Trophoblast cell (in vitro differentiated cells and primary cell): ENCODE data around the gene CARD10.

ENCODE experiments used
- DNase-seq, 2 donors: peaks; one replicate each; pipeline ENCODE4 v3.0.0-alpha.2; 2016
- H2AFZ ChIP-seq: 2 replicates; pipeline ENCODE4 v1.6.1; 2013; ENCODE audit warnings: low read length, moderate library complexity, mild to moderate bottlenecking; ENCODE audit not compliant: insufficient read depth, poor library complexity
- H2AK5ac ChIP-seq: 2 replicates; pipeline ENCODE4 v1.6.1; 2013; ENCODE audit warnings: mild to moderate bottlenecking, low read length
- H2BK120ac ChIP-seq: 2 replicates; pipeline ENCODE4 v1.6.1; 2013; ENCODE audit warnings: low read length, mild to moderate bottlenecking, moderate library complexity; ENCODE audit not compliant: insufficient read depth, poor library complexity
- H2BK12ac ChIP-seq: 2 replicates; pipeline ENCODE4 v1.6.1; 2013; ENCODE audit warnings: mild to moderate bottlenecking, low read length, moderate library complexity
- H2BK5ac ChIP-seq: 2 replicates; pipeline ENCODE4 v1.6.1; 2013; ENCODE audit warnings: low read length, low read depth, moderate library complexity, mild to moderate bottlenecking; ENCODE audit not compliant: poor library complexity
- H3K14ac ChIP-seq: 2 replicates; pipeline ENCODE4 v1.6.1; 2013; ENCODE audit warnings: mild to moderate bottlenecking, low read length
- H3K18ac ChIP-seq: 2 replicates; pipeline ENCODE4 v1.6.1; 2013; ENCODE audit warnings: mild to moderate bottlenecking, low read length
- H3K23ac ChIP-seq: 2 replicates; pipeline ENCODE4 v1.6.1; 2013; ENCODE audit warnings: low read length
- H3K27ac ChIP-seq: 2 replicates; pipeline ENCODE4 v1.5.1; 2013; ENCODE audit warnings: low read depth, mild to moderate bottlenecking, inconsistent platforms, low read length, moderate library complexity
- H3K27me3 ChIP-seq: 2 replicates; pipeline ENCODE4 v1.6.1; 2013; ENCODE audit warnings: inconsistent platforms, mild to moderate bottlenecking, low read length, moderate library complexity; ENCODE audit not compliant: insufficient read depth
- H3K36me3 ChIP-seq, 2 experiments: 1 replicate in 1 of 2; 2 replicates in 1 of 2; pipeline ENCODE4 v1.6.1; 2013; ENCODE audit warnings: low read length in 2 of 2, mild to moderate bottlenecking in 2 of 2, moderate library complexity in 1 of 2; ENCODE audit not compliant: insufficient read depth in 2 of 2, control insufficient read depth in 1 of 2
- H3K4ac ChIP-seq: 2 replicates; pipeline ENCODE4 v1.6.1; 2013; ENCODE audit warnings: low read depth, mild to moderate bottlenecking, low read length, moderate library complexity
- H3K4me1 ChIP-seq, 2 experiments: 1 replicate in 1 of 2; 2 replicates in 1 of 2; pipeline ENCODE4 v1.6.1; 2013; ENCODE audit warnings: low read length in 2 of 2, mild to moderate bottlenecking in 2 of 2, moderate library complexity in 1 of 2; ENCODE audit not compliant: insufficient read depth in 2 of 2, control insufficient read depth in 1 of 2
- H3K4me2 ChIP-seq: 2 replicates; pipeline ENCODE4 v1.6.1; 2013; ENCODE audit warnings: inconsistent platforms, mild to moderate bottlenecking, low read length, moderate library complexity
- H3K4me3 ChIP-seq: 2 replicates; pipeline ENCODE4 v1.5.1; 2013; ENCODE audit warnings: mild to moderate bottlenecking, low read depth, low read length, inconsistent platforms
- H3K79me1 ChIP-seq: one replicate; pipeline ENCODE4 v1.6.1; 2013; ENCODE audit warnings: low read length
- H3K79me2 ChIP-seq: 2 replicates; pipeline ENCODE4 v1.6.1; 2013; ENCODE audit warnings: low read length, mild to moderate bottlenecking; ENCODE audit not compliant: control insufficient read depth, insufficient read depth, poor library complexity
- H3K9ac ChIP-seq: 2 replicates; pipeline ENCODE4 v1.6.1; 2013; ENCODE audit warnings: mild to moderate bottlenecking, low read length
- H3K9me3 ChIP-seq: 2 replicates; pipeline ENCODE4 v1.6.1; 2013; ENCODE audit warnings: low read depth, mild to moderate bottlenecking, control low read depth, inconsistent platforms, low read length; ENCODE audit not compliant: insufficient read depth
- H4K12ac ChIP-seq: 2 replicates; pipeline ENCODE4 v1.6.1; 2013; ENCODE audit warnings: low read depth, mild to moderate bottlenecking, low read length, moderate library complexity
- H4K8ac ChIP-seq: 2 replicates; pipeline ENCODE4 v1.6.1; 2013; ENCODE audit warnings: low read depth, mild to moderate bottlenecking, low read length, moderate library complexity
- H4K91ac ChIP-seq: one replicate; pipeline ENCODE4 v1.6.1; 2013; ENCODE audit warnings: low read depth, mild to moderate bottlenecking, low read length, moderate library complexity
- WGBS: extraction: QIAGEN DNeasy Blood & Tissue Kit; methylation state at CpG from one replicate; pipeline ENCODE4 v1.1.7; 2013; ENCODE audit warnings: missing lambda C conversion rate; ENCODE audit not compliant: insufficient read length, insufficient coverage; ENCODE audit errors: extremely low coverage; 5-methylcytosine and 5-hydroxymethylcytosine counted together

CARD10 gene

DNA sequence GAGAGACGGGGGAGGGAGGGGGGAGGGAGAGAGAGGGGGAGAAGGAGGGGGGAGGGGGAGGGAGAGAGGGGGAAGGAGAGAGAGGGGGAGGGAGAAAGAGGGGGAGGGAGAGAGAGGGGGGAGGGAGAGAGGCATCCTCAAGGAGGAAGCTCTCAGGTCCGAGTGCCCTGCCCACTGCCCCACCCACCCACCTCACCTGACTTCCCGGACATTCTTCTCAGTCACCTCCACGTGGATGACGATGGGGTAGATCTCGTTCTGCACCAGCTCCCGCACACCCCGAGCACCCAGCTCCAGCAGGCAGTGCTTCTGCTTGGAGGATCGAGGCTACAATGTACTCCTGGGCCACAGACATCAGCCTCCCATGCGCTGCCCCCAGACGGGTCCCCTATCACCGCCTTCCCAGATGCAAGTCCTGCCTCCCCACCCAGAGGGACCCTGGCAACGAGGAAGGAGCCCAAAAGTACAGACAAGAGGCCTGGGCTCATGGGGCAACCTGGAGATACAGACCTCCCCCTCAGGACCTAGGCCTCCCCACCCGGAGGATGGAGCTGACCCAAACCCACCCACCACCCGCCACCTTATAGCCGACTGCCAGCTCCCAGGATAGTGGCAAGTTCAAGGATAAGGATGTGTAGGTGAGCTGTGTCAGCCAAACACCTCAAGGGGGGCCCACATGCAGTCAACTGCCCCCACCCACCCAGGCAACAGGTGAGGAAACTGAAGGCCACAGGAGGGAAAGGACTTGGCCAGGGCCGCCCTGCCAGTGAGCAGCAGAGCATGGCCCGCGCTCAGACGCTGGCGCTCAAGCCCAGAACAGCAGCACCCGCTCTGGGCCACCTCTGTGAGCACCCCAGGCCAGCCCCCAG lies 27.4 kb downstream of the CARD10 start:
- Histone ChIP-seq H2BK5ac (no peak overlapping the region), H3K79me1 (peaks cover under 1% of the 10 kb centered on the region), H3K9me3 (peaks cover 4% of the 10 kb centered on the region), H3K27ac (no peak overlapping the region), H3K27me3 (no peaks in the 10 kb centered on the region), H3K4me1 (peaks cover 3 to 4% of the 10 kb centered on the region in 2 experiments), H2BK120ac (no peak overlapping the region), H2AK5ac (no peak overlapping the region), H3K14ac (no peak overlapping the region), H2BK12ac (no peak overlapping the region), H2AFZ (no peak overlapping the region), H4K8ac (no peak overlapping the region), H3K36me3 (peaks cover 3 to 4% of the 10 kb centered on the region in 2 experiments), H3K4me2 (no peak overlapping the region), H3K4ac (no peak overlapping the region), H3K18ac (no peak overlapping the region), H3K4me3 (no peak overlapping the region), H3K9ac (no peak overlapping the region), H3K23ac (no peak overlapping the region), H4K12ac (no peak overlapping the region), H3K79me2 (no peaks in the 10 kb centered on the region), H4K91ac (no peak overlapping the region)
- DNase-seq, result no peak
- no CpG with 5 or more reads among the region's 22 CpGs for WGBS

GRCh38 chr22:37491106-37491505 lies 28.1 kb downstream of the CARD10 start:
- no peak overlapping the region for H2BK120ac ChIP-seq
- H4K12ac ChIP-seq, result no peak overlapping the region
- no peak overlapping the region for H3K27ac ChIP-seq
- no peak for DNase-seq
- peaks cover 2% of the 10 kb centered on the region for H3K9me3 ChIP-seq
- no peak overlapping the region for H3K4me3 ChIP-seq
- peaks cover 0 to 3% of the 10 kb centered on the region in 2 experiments for H3K4me1 ChIP-seq
- no peak overlapping the region for H3K4ac ChIP-seq
- no peak overlapping the region for H2AK5ac ChIP-seq
- H3K14ac ChIP-seq, result no peak overlapping the region
- H2AFZ ChIP-seq, result no peak overlapping the region
- peaks cover 3 to 4% of the 10 kb centered on the region in 2 experiments for H3K36me3 ChIP-seq
- no peaks in the 10 kb centered on the region for H3K27me3 ChIP-seq
- WGBS, result no CpG with 5 or more reads among the region's 16 CpGs
- H3K79me2 ChIP-seq, result no peaks in the 10 kb centered on the region
- no peak overlapping the region for H2BK12ac ChIP-seq
- no peak overlapping the region for H3K9ac ChIP-seq
- no peak overlapping the region for H4K8ac ChIP-seq
- no peak overlapping the region for H3K4me2 ChIP-seq
- H3K18ac ChIP-seq, result no peak overlapping the region
- no peak overlapping the region for H4K91ac ChIP-seq
- H3K23ac ChIP-seq, result no peak overlapping the region
- H3K79me1 ChIP-seq, result no peaks in the 10 kb centered on the region
- no peak overlapping the region for H2BK5ac ChIP-seq

- H3K23ac ChIP-seq, result no peak overlapping the region
- no peaks in the 10 kb centered on the region for H3K27me3 ChIP-seq
- H4K91ac ChIP-seq, result no peak overlapping the region
- WGBS, result no CpG with 5 or more reads among the region's 10 CpGs
- no peaks in the 10 kb centered on the region for H3K79me1 ChIP-seq
- no peak overlapping the region for H4K8ac ChIP-seq
- H3K14ac ChIP-seq, result no peak overlapping the region
- H3K4me3 ChIP-seq, result no peak overlapping the region
- H3K4me2 ChIP-seq, result no peak overlapping the region
- no peak overlapping the region for H2AFZ ChIP-seq
- H3K9ac ChIP-seq, result no peak overlapping the region
- no peak overlapping the region for H4K12ac ChIP-seq
- peaks cover 0 to 4% of the 10 kb centered on the region in 2 experiments for H3K36me3 ChIP-seq
- H3K4ac ChIP-seq, result no peak overlapping the region
- H3K4me1 ChIP-seq, result peaks cover 0 to 3% of the 10 kb centered on the region in 2 experiments
- no peaks in the 10 kb centered on the region for H3K79me2 ChIP-seq
- H3K9me3 ChIP-seq, result peaks cover 2% of the 10 kb centered on the region
- no peak overlapping the region for H3K27ac ChIP-seq
- DNase-seq, result no peak
- no peak overlapping the region for H2BK12ac ChIP-seq
- no peak overlapping the region for H2BK5ac ChIP-seq
- H2AK5ac ChIP-seq, result no peak overlapping the region
- no peak overlapping the region for H3K18ac ChIP-seq
- H2BK120ac ChIP-seq, result no peak overlapping the region
Observed at GRCh38 chr22:37489983-37490382, 29.2 kb downstream of the CARD10 start.

DNA sequence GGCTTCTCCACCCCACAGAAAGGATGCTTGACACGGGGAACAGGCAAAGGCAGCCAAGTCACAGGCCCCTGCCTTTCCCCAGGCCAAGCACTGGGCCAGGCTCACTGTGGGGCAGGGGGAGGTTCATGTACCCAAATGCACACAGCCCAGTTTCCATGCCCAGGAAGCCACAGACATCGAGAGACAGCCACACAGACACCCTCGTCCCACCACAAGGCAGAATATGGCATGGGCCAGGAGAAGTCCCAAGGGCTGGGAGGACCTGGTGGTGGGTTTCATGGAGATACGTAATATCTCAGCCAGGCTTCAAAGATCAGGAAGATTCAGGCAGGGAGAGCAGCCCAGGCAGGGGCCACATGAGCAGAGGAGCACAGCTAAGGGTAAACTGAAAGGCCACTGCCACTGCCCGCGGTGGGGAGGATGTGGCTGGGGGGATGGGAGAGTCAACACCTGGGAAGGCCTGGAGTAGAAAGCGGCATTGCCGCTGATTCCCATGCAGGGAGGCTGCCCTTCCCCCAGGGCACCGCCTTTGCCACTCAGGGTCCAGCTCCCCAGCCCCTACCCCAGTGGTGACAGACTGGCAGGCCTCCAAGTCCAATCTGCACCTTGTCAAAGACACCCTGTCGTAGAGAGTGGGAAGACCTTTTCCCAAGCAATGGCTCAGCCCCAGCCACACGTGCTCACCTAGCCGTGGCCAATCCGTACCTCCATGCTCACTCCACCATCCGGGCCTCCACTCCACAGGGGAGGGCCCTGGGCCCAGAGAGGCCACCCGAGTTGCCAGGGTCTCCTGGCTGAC lies 30.7 kb downstream of the CARD10 start:
- no peak overlapping the region for H2BK12ac ChIP-seq
- H3K4me3 ChIP-seq, result no peak overlapping the region
- H3K79me1 ChIP-seq, result no peaks in the 10 kb centered on the region
- DNase-seq, result no peak
- WGBS, result no CpG with 5 or more reads among the region's 15 CpGs
- H3K23ac ChIP-seq, result no peak overlapping the region
- peaks cover 0 to 4% of the 10 kb centered on the region in 2 experiments for H3K36me3 ChIP-seq
- no peak overlapping the region for H3K4ac ChIP-seq
- no peak overlapping the region for H3K27ac ChIP-seq
- H3K14ac ChIP-seq, result no peak overlapping the region
- H3K27me3 ChIP-seq, result no peaks in the 10 kb centered on the region
- H3K9ac ChIP-seq, result no peak overlapping the region
- H2BK5ac ChIP-seq, result no peak overlapping the region
- no peak overlapping the region for H2BK120ac ChIP-seq
- H3K4me2 ChIP-seq, result no peak overlapping the region
- H2AK5ac ChIP-seq, result no peak overlapping the region
- peaks cover 0 to 3% of the 10 kb centered on the region in 2 experiments for H3K4me1 ChIP-seq
- H4K8ac ChIP-seq, result no peak overlapping the region
- no peak overlapping the region for H3K18ac ChIP-seq
- H2AFZ ChIP-seq, result no peak overlapping the region
- no peak overlapping the region for H4K91ac ChIP-seq
- H4K12ac ChIP-seq, result no peak overlapping the region
- peaks cover 2% of the 10 kb centered on the region for H3K9me3 ChIP-seq
- no peaks in the 10 kb centered on the region for H3K79me2 ChIP-seq
